HepG2 (cell line): ENCODE data around the gene MAP6D1. TPM values are rescaled to one million over a fixed set of nuclear protein-coding genes. Genes with fewer than 3 reads are reported as not detected.

Experiments
- CAMTA2 ChIP-seq: sonication (generic); formaldehyde crosslinking; IDR thresholded peaks from 2 replicates; pipeline ENCODE4 v1.4.0; 2020; ENCODE audit warnings: mild to moderate bottlenecking, missing genetic modification reagents, borderline replicate concordance
- polyA plus RNA-seq, 8 experiments: library from polyadenylated mRNA; depleted of rRNA in 3 of 8; stranded (reverse) in 7 of 8; unstranded in 1 of 8; fragments of >200 nt; fragmentation: Illumina TruSeq in 4 of 8; extraction: Trizol in 4 of 8; gene quantifications; 2 replicates each; pipeline versions ENCODE4 v1.2.1 to v1.2.3, GENCODE V29; 2011 to 2016; ENCODE audit warnings: low read depth in 4 of 8, missing spikeins in 1 of 8, mixed read lengths in 1 of 8; ENCODE audit not compliant: insufficient read depth in 1 of 8
- total RNA-seq, 5 experiments: library from RNA; depleted of rRNA; stranded (reverse); fragments of >200 nt; fragmentation: Illumina TruSeq; extraction: Trizol; gene quantifications; 2 replicates each; pipeline ENCODE4 v1.2.3, GENCODE V29; 2016; ENCODE audit warnings: low read depth in 1 of 5

The MAP6D1 gene
- total and polyA plus RNA-seq, 2 of the 13 experiments (the other 11 are each of a cell fraction or from before 2014, with no cell fraction given) = 0.12 to 0.62 TPM

- TF ChIP-seq CAMTA2 (CRISPR knock-in tag) = no peak
These were observed 59.3 kb downstream of the MAP6D1 start (continued) for GRCh38 chr3:183766107-183766506.

Other genes with a start within 250 kb of the MAP6D1 start
- gene KLHL24, start 190.0 kb downstream of the MAP6D1 start, total RNA-seq (2016; rRNA removed; fragmentation: Illumina TruSeq; extraction: Trizol) = 6.9 and 9.7 TPM in 2 replicates
- gene KLHL24, start 190.0 kb downstream of the MAP6D1 start, polyA plus RNA-seq (2011; rRNA removed) = 10.6 and 15.7 TPM in 2 replicates
- gene YEATS2, start 127.8 kb downstream of the MAP6D1 start, total RNA-seq (2016; rRNA removed; fragmentation: Illumina TruSeq; extraction: Trizol) = 16.0 and 18.6 TPM in 2 replicates
- gene YEATS2, start 127.8 kb downstream of the MAP6D1 start, polyA plus RNA-seq (2011; rRNA removed) = 28.4 and 33.7 TPM in 2 replicates
- gene PARL, start 59.3 kb upstream of the MAP6D1 start, total RNA-seq (2016; rRNA removed; fragmentation: Illumina TruSeq; extraction: Trizol) = 58.6 and 60.5 TPM in 2 replicates
- 39.1 and 46.3 TPM in 2 replicates for gene PARL, start 59.3 kb upstream of the MAP6D1 start, polyA plus RNA-seq (2011; rRNA removed)
- gene ABCC5, start 192.3 kb upstream of the MAP6D1 start, total RNA-seq (2016; rRNA removed; fragmentation: Illumina TruSeq; extraction: Trizol) = 7.8 and 12.7 TPM in 2 replicates
- gene ABCC5, start 192.3 kb upstream of the MAP6D1 start, polyA plus RNA-seq (2011; rRNA removed) = 12.5 and 14.1 TPM in 2 replicates
- gene HTR3D, start 206.2 kb upstream of the MAP6D1 start, total RNA-seq (2016; rRNA removed; fragmentation: Illumina TruSeq; extraction: Trizol) = not detected in 2 replicates
- not detected in 2 replicates for gene HTR3D, start 206.2 kb upstream of the MAP6D1 start, polyA plus RNA-seq (2011; rRNA removed)
- not detected in 2 replicates for gene HTR3C, start 227.5 kb upstream of the MAP6D1 start, total RNA-seq (2016; rRNA removed; fragmentation: Illumina TruSeq; extraction: Trizol)
- not detected in 2 replicates for gene HTR3C, start 227.5 kb upstream of the MAP6D1 start, polyA plus RNA-seq (2011; rRNA removed)